ENCODE measurements around the gene CLTC. TPM values are rescaled to one million over a fixed set of nuclear protein-coding genes. Genes with fewer than 3 reads are reported as not detected.

The CLTC gene
- total and polyA plus RNA-seq, 10 of the 15 experiments (the other 5 are each of a cell fraction or from before 2014, with no cell fraction given), result 77.5 to 188 (median 129) TPM

GRCh38 chr17:59641799-59642484 is 22.2 kb downstream of the CLTC start (continued):
- TF ChIP-seq ATF2 (IDR thresholded peaks at IDR 0.05; ENCODE audit: low read length) (peak; percentile 67), CEBPB (IDR thresholded peaks at IDR 0.05; ENCODE audit: borderline replicate concordance in 1 of 2, low read depth in 2 of 2, low read length in 2 of 2) (no peak), ELK1 (IDR thresholded peaks at IDR 0.05; ENCODE audit: low read depth, low read length) (no peak), KAT2A (conservative IDR thresholded peaks at IDR 0.05; ENCODE audit: control insufficient read depth, low read depth, low read length) (no peak), KDM1A (IDR thresholded peaks at IDR 0.05; ENCODE audit: borderline replicate concordance) (no peak), CBFB (IDR thresholded peaks at IDR 0.05; ENCODE audit: low read depth) (peak; percentile 88), BMI1 (IDR thresholded peaks at IDR 0.05; ENCODE audit: borderline replicate concordance) (no peak), ZSCAN29 (IDR thresholded peaks at IDR 0.05) (no peak), ZNF24 (IDR thresholded peaks at IDR 0.05) (peak; percentile 28; the same call in 1 of the 2 replicates), E2F4 (IDR thresholded peaks at IDR 0.05; ENCODE audit: low read depth, low read length) (no peak), RB1 (IDR thresholded peaks at IDR 0.05; ENCODE audit: borderline replicate concordance) (no peak), FOXM1 (IDR thresholded peaks at IDR 0.05; ENCODE audit: low read depth, low read length) (peak; percentile 31; the same call in 1 of the 2 replicates), SMARCA5 (IDR thresholded peaks at IDR 0.05) (no peak), MXI1 (IDR thresholded peaks at IDR 0.05; ENCODE audit: low read depth, low read length) (peak; percentile 48; the same call in 1 of the 2 replicates), PAX8 (IDR thresholded peaks at IDR 0.05) (no peak), MYC (IDR thresholded peaks at IDR 0.05; ENCODE audit: insufficient read depth, insufficient read length, insufficient replicate concordance, low read length, severe bottlenecking) (no peak), ESRRA (IDR thresholded peaks at IDR 0.05; ENCODE audit: low read length) (no peak), ZNF622 (IDR thresholded peaks at IDR 0.05) (no peak), USF2 (IDR thresholded peaks at IDR 0.05; ENCODE audit: borderline replicate concordance, low read depth, low read length) (no peak), STAT3 (IDR thresholded peaks at IDR 0.05; ENCODE audit: low read depth, low read length) (0 out of 2 replicates have a peak, but pooled peaks have one; percentile 33), ZZZ3 (IDR thresholded peaks at IDR 0.05; ENCODE audit: control insufficient read depth, insufficient read length, low read depth) (no peak), POLR2AphosphoS2 (IDR thresholded peaks at IDR 0.05; ENCODE audit: low read depth, low read length) (no peak), MLLT1 (IDR thresholded peaks at IDR 0.05) (peak; percentile 94)
